T-helper 17 cell (primary cell): Measurements from ENCODE around the gene VSTM4. TPM values are rescaled to one million over a fixed set of nuclear protein-coding genes. Genes with fewer than 3 reads are reported as not detected.

Experiments used
- ATAC-seq: fragments of 150-1000 bp; cut with Tn5 transposase; 2 replicates; pipeline ENCODE4 v1.10.0; 2021; ENCODE audit warnings: mild to moderate bottlenecking, moderate library complexity
- DNase-seq, 3 donors: peaks; one replicate each; pipeline versions ENCODE4 v3.0.0 to v3.0.0-alpha.2; 2020 to 2021
- H3K9me3 ChIP-seq: one replicate; pipeline ENCODE4 v1.7.0; 2013; ENCODE audit warnings: low read length, mild to moderate bottlenecking; ENCODE audit not compliant: control insufficient read depth, poor library complexity, severe bottlenecking
- H3K27ac Mint-ChIP-seq: one replicate; pipeline ENCODE4 v1.8.0; 2022; ENCODE audit warnings: mild to moderate bottlenecking, moderate library complexity, mixed read lengths
- H3K27me3 Mint-ChIP-seq: one replicate; pipeline ENCODE4 v1.8.0; 2022; ENCODE audit warnings: mixed read lengths
- H3K36me3 Mint-ChIP-seq: one replicate; pipeline ENCODE4 v1.8.0; 2022; ENCODE audit warnings: low read depth, mixed read lengths
- H3K4me1 Mint-ChIP-seq: one replicate; pipeline ENCODE4 v1.8.0; 2022; ENCODE audit warnings: mild to moderate bottlenecking, mixed read lengths
- H3K4me3 Mint-ChIP-seq: one replicate; pipeline ENCODE4 v1.8.0; 2022; ENCODE audit warnings: mild to moderate bottlenecking, moderate library complexity, mixed read lengths
- total RNA-seq, 4 donors: library from RNA in 2 of 4; stranded (reverse) in 2 of 4; gene quantifications; one replicate each; pipeline ENCODE4 v1.2.3 and lab custom pipeline; 2022 to 2026

VSTM4 gene
- total RNA-seq, 2 donors from 2014 or later: not detected

DNA sequence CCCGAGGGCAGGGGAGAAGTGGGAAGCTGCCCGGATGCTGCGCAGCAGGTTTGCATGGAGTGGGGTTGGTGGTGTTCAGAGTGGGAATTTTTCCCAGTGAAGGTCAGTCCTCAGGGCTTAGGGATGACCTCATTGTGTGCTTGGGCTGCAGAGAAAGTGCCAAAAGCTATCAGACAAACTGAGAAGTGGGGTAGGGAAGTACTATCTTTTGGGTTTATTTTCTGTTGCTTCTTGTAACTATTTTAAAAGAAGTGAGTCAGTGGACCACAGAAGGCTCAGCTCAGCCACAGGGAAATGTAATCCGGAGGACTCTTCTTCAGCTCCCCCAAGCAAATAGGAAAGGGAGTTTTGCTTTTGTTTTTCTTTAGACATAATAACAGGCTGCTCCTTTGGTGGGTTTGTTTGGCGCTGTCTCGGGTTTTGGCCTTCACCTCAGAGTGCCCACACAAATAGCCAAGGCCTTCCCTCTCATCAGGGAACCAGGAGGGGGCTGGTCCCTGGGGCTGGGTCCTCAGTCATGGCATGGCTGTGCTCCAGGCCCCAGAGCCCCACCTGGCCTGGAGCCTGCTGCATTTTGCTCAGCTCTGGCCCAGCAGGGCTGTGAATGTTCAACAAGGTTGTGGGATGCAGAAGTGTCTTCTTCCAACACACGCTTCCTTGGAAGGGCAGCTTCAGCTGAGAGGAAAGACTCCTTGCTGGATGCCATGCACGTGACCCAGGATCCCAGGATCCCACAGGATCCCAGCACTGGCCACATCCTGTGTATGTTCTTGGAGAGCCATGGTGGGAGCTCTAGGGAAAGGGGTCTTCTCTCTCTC lies 23.9 kb upstream of the VSTM4 start:
- no peaks in the 10 kb centered on the region for H3K9me3 ChIP-seq
- H3K27ac Mint-ChIP-seq: no peak overlapping the region
- no peak for ATAC-seq
- no peak overlapping the region for H3K4me3 Mint-ChIP-seq
- no peak for DNase-seq
- H3K4me1 Mint-ChIP-seq: peaks cover 7% of the 10 kb centered on the region
- H3K27me3 Mint-ChIP-seq: peaks cover 10% of the 10 kb centered on the region
- H3K36me3 Mint-ChIP-seq: peaks cover 2% of the 10 kb centered on the region

DNA sequence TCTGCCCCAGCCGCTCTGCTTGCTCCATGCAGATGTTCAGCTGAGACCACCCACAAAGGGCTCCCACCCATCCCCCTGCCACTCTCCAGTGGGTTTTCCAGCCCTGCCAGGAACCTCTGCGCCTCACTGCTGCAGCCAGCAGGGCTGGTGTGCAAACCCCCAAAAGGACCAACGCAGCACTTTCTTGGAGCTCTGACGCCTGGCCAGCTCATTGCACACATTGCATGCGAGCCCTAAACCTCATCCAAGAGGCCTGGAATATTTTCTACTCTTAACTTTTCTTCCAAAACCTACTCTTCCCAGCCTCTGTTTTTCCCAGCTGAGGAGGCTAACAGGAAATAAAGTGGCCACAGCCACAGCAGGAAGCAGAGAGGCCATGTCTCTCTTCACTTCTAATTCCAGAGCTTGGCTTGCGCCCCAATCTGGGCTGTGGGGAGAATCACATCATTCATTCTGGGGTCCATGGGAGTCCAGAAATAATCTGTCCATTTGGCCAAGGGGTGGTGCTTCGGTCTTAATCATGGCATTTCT lies 23.1 kb upstream of the VSTM4 start:
- H3K27me3 Mint-ChIP-seq: peaks cover 15% of the 10 kb centered on the region
- H3K4me3 Mint-ChIP-seq: no peak overlapping the region
- DNase-seq: no peak
- H3K4me1 Mint-ChIP-seq: peaks cover 7% of the 10 kb centered on the region
- no peak overlapping the region for H3K27ac Mint-ChIP-seq
- no peak for ATAC-seq
- H3K9me3 ChIP-seq: no peaks in the 10 kb centered on the region
- H3K36me3 Mint-ChIP-seq: peaks cover 2% of the 10 kb centered on the region

DNA sequence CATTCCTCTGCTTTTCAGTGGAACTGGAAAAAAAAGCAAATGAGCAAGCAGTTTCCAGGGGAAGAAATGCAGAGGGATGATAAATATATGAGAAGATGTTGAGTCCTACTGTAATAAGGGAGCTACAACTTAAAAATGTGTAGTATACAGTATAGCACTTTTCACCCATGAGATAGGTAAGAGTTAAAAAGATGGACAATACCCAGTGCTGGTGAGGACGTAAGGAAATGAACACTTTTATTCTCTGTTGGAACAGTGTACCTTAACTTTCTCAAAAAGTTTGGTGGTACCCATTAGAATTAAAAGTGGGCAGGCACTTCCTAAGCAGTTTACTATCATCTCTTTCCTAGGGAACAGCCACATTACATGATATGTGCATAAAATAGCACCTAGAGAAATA lies 21.2 kb upstream of the VSTM4 start:
- Mint-ChIP-seq H3K36me3 (peaks cover 2% of the 10 kb centered on the region), H3K4me3 (no peak overlapping the region), H3K27me3 (peaks cover 15% of the 10 kb centered on the region), H3K4me1 (peaks cover 7% of the 10 kb centered on the region), H3K27ac (no peak overlapping the region)
- no peak for ATAC-seq
- no peaks in the 10 kb centered on the region for H3K9me3 ChIP-seq
- DNase-seq: no peak

DNA sequence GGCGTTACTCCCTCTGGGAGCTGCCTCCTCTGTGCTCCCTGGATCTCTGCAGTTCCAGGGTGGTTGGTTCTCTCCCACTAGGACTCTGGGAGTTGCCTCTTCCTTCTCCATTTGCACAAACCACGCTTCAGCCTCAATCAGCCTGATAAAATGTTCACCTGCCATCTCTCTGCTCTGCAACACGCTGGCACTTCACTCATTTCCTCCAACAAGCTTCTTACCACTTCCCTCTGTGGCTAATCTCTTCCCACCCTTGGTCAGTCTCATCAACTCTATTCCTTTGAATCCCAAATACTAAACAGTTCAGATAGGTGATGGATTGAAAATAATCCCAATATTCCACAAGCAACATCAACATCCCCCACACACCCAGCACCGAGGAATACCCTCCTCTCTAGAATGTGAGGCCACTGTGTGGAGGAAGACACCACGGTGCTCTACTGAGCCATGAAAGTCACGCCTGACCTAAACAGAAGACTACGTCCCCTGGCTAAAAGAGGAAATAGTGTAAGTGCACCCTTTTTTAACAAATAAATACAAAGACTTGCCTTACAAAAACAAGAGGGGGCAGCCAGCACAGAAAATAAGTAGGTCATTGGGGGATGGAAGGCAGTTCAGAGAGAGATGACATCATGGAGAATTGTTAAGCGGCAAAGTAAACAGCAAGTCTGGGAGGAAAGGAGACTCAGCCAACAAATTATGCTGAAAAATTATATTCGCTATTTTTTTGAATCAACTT lies 20.4 kb upstream of the VSTM4 start:
- H3K9me3 ChIP-seq: no peaks in the 10 kb centered on the region
- Mint-ChIP-seq H3K27ac (no peak overlapping the region), H3K36me3 (peaks cover 2% of the 10 kb centered on the region), H3K4me1 (peaks cover 7% of the 10 kb centered on the region), H3K27me3 (peaks cover 14% of the 10 kb centered on the region), H3K4me3 (peak overlapping the region; percentile 5)
- peak; percentile 62 for ATAC-seq
- no peak for DNase-seq

DNA sequence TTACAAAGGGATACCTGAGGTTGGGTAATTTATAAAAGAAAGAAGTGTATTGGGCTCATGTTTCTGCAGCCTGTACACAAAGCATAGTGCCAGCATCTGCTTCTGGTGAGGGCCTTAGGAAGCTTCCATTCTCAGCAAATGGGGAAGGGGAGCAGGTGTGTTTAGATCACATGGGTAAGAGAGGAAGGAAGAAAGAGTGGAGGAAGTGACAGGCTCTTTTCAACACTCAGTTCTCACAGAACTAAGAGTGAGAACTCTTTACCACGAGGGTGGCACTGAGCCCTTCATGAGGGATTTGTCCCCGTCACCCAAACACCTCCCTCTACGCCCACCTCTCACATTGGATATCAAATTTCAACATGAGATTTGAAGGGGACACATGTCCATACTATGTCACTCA lies 19.0 kb upstream of the VSTM4 start:
- no peak for ATAC-seq
- H3K4me1 Mint-ChIP-seq: peaks cover 7% of the 10 kb centered on the region
- no peak overlapping the region for H3K4me3 Mint-ChIP-seq
- H3K27me3 Mint-ChIP-seq: peaks cover 11% of the 10 kb centered on the region
- DNase-seq: no peak
- H3K9me3 ChIP-seq: no peaks in the 10 kb centered on the region
- peaks cover 2% of the 10 kb centered on the region for H3K36me3 Mint-ChIP-seq
- no peak overlapping the region for H3K27ac Mint-ChIP-seq

DNA sequence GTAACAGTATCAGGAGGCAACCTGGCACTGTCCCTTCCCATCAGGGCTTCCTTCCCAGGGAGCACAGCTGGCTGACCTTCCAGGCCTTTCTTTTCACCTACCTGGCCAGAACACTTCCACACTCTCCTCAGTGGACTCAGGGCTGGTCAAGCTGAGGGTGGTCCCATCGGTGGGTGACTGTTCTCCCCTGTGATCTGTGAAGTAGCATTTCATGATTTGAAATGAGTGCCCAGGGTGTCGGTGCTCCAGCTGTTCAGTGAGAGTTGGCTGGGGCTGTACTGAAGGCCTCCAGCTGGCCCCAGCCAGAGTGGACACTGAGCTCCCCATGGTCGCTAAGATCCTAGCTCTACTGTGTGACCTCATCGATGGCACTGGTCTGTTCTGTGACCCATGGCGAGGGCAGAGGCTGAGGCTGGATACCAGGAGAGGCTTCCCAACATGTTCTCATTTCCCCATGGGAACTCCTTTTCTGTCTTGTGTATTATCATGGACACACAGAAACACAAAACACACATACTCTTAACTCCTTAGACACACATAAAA lies 18.5 kb upstream of the VSTM4 start, which contains the start of gene FAM170B:
TSS of gene FAM170B (minus strand) at position 316 of the 543 bp plus-strand sequence. CDS start at position 213, 103 bp downstream.
- Mint-ChIP-seq H3K4me1 (peaks cover 7% of the 10 kb centered on the region), H3K27ac (no peak within 1 kb of the TSS), H3K36me3 (peaks cover 2% of the 10 kb centered on the region), H3K4me3 (no peak within 1 kb of the TSS), H3K27me3 (peaks cover 11% of the 10 kb centered on the region)
- ATAC-seq (no peak), DNase-seq (no peak)
- H3K9me3 ChIP-seq: no peaks in the 10 kb centered on the region

DNA sequence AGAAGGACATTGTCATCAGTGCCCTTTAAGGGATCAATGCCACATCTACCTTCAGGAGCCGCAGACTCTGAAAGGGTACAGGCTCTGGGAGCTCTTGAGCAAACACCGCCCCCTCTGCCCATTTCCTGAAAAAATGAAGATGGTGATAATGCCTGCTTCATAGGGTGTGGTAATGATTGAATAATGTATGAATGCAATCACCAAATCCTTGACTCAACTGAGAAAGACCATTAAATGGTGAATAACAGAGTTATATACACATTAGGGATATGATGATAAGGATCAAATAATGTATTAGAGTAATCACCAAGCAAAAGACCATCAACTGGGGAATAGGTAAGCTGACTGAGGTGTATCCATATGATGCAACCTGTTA lies 17.0 kb upstream of the VSTM4 start:
- Mint-ChIP-seq H3K36me3 (peaks cover 1% of the 10 kb centered on the region), H3K4me1 (peaks cover 7% of the 10 kb centered on the region), H3K4me3 (no peak overlapping the region), H3K27me3 (peaks cover 11% of the 10 kb centered on the region), H3K27ac (no peak overlapping the region)
- no peak for DNase-seq
- ATAC-seq: no peak
- H3K9me3 ChIP-seq: no peaks in the 10 kb centered on the region

DNA sequence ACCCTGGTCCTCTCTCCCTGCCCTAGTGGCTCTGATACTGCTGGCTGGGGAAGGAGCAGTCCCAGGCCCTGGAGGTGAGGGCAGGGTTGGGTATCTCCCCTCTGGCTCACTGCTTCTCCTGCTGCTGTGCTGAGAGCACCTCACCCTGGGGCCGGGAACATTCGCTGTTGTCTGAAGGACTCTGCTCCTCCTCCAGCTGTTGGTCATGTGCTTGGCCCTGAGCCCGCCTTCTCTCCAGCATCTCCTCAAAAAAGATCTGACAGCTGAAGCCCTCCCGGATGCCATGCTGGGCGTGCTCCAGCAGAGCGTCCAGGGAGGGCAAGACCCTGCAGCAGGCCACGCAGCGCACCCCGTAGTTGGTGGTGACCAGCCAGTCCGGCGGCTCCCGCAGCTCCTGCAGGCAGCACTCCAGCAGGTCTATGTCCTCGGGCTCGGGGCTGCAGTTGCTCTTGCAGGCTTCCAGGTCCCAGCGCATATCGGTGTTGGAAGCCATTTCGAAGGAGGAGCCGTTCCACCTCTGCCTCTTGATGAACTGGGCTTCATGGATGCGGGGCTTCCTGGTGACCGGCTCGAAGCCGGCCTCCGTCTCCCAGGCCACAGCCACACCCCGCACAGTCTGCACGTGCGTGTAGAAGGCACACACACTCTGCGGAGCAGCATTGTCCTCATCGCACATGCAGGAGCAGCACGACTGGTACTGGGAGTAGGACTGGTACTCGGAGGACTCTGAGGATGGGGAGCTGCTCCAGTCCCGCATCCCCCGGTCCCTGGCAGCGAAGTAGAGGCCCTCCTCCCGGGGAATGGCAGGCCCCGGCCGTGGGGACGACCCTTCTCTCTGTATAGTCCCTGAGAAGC lies 16.4 kb upstream of the VSTM4 start:
- no peaks in the 10 kb centered on the region for H3K9me3 ChIP-seq
- H3K27ac Mint-ChIP-seq: no peak overlapping the region
- ATAC-seq (no peak), DNase-seq (no peak)
- no peak overlapping the region for H3K4me3 Mint-ChIP-seq
- H3K27me3 Mint-ChIP-seq: peaks cover 11% of the 10 kb centered on the region
- no peaks in the 10 kb centered on the region for H3K36me3 Mint-ChIP-seq
- peaks cover 7% of the 10 kb centered on the region for H3K4me1 Mint-ChIP-seq

DNA sequence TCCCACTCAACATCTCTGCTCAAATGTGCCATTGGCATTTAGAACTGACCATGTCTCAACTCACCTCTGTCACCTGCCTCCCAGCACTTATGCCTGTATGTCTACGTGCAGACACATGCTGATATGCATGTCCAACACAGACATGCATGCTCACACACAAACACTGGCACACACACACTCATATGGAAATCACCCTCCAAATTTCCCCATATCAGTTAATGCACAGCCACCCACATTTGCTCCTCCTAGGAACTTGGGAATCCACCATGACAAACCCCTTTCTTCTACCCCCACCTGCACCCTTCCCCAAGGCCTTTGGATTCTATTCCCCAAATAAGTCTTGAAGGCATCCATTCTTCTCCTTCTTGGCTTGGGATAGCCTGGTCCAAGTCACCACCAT lies 14.1 kb upstream of the VSTM4 start:
- Mint-ChIP-seq H3K27ac (no peak overlapping the region), H3K36me3 (no peaks in the 10 kb centered on the region), H3K4me3 (no peak overlapping the region), H3K27me3 (peaks cover 7% of the 10 kb centered on the region), H3K4me1 (no peaks in the 10 kb centered on the region)
- ATAC-seq (no peak), DNase-seq (no peak)
- peaks cover 3% of the 10 kb centered on the region for H3K9me3 ChIP-seq

DNA sequence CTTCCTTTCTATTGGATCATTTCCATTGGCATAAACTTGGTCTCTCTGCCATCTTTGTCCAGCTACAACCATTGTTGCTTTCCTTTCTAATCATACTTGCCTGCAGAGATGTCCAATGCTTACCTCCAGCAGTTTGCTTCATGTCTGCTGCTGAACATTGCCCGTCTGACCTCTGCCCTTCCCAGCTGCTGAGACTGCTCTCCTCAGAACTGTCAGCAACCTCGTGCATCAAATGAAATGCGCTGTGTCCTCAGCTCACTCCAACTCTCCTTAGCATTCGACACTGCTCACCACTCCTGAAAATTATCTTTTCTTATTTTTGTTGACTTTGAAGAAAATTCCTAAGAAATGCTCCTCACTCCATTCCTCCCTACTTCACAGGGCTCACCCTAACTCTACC lies 13.5 kb upstream of the VSTM4 start:
- ATAC-seq: no peak
- Mint-ChIP-seq H3K4me1 (no peaks in the 10 kb centered on the region), H3K4me3 (no peak overlapping the region), H3K36me3 (no peaks in the 10 kb centered on the region), H3K27me3 (peaks cover 2% of the 10 kb centered on the region), H3K27ac (no peak overlapping the region)
- H3K9me3 ChIP-seq: peaks cover 3% of the 10 kb centered on the region
- DNase-seq: no peak

DNA sequence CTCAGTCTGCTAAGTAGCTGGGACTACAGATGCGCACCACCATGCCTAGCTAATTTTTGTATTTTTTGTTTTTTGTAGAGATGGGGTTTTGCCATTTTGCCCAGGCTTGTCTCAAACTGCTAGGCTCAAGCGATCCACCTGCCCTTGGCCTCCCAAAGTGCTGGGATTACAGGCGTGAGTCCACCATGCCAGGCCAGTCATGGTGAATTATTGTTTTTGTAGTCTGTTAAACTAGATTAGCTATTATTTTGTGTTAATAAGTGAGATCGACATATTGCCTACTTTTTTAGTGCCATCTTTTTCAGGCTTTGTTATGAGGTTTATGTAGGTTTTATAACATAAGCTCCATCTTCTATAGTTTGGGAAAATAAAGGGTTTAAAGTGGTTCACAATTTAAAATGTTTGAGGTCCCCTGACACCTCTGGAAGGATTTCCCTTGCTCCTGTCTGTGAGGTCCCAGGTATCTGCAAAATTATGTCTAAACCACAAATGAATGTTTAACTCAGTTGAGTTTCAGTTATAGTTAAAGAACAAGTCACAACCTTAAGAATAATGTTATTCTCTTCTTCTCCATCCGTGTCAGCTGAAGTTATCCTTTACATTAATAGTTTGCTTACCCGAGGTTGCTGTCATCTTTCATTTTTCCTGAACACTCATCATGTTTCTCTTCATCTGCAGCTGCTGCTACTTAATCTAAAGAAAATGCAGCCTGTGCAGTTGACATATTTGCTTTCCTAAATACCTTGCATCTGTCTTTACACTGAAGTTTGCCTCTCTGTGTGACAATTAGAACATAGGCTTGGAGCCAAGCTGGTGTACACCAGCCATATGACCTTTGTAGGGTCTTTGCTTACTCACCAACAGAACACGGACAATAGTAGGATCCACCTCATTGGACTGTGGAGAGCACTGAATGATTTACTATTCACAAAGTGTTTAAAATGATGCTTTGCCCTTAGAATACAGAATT lies 8.9 kb upstream of the VSTM4 start:
- no peak overlapping the region for H3K27ac Mint-ChIP-seq
- no peak for DNase-seq

DNA sequence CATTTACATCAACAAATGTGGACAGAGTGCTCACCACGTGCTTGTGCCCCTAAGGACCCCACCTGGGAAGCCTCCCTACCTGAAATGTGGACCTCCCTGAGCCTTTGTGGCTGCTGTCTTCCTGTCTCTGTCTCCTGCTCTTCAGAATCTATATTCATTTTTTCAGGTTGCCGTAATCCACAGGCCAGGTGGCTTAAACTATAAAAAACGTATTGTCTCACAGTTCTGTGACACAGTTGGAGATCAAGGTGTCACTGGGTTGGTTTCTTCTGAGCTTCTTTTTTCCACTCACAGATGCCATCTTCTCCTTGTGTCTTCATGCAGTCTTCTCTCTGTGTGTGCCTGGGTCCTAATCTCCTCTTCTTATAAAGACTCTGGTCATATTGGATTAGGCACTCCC lies 5.6 kb upstream of the VSTM4 start:
- Mint-ChIP-seq H3K27ac (no peak overlapping the region), H3K27me3 (peaks cover 11% of the 10 kb centered on the region)
- no peak for DNase-seq

More for the DNA sequence above, 8.9 kb upstream of the VSTM4 start:
- Mint-ChIP-seq H3K36me3 (no peaks in the 10 kb centered on the region), H3K27me3 (no peaks in the 10 kb centered on the region), H3K4me3 (no peak overlapping the region), H3K4me1 (no peaks in the 10 kb centered on the region)
- no peak for ATAC-seq
- H3K9me3 ChIP-seq: peaks cover 3% of the 10 kb centered on the region

More for the DNA sequence above, 5.6 kb upstream of the VSTM4 start:
- ATAC-seq: no peak
- no peaks in the 10 kb centered on the region for H3K36me3 Mint-ChIP-seq
- H3K9me3 ChIP-seq: peaks cover 3% of the 10 kb centered on the region
- H3K4me1 Mint-ChIP-seq: no peaks in the 10 kb centered on the region
- no peak overlapping the region for H3K4me3 Mint-ChIP-seq
